Measurements from ENCODE around the gene FMN1.

DNA sequence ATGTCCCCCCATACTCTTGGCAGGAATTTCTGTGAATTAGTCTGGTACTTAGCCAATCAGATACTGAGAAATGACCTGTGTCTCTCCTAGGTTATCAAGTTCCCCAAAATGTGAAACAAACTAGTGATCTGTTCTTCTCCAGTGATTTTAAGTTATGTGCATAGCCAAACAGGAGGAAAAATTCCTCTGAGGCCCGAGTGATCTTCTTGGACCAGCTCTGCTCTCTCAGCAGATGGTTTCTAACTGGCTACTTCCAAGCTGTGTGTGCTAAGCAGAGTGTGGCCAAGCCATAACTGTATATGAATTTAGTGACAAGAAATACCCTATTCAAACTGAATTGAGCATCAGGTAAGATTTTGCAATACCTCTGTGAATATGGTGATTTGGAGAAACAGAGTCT, 387.2 kb downstream of the FMN1 start:
- TF ChIP-seq, protein P1, sequence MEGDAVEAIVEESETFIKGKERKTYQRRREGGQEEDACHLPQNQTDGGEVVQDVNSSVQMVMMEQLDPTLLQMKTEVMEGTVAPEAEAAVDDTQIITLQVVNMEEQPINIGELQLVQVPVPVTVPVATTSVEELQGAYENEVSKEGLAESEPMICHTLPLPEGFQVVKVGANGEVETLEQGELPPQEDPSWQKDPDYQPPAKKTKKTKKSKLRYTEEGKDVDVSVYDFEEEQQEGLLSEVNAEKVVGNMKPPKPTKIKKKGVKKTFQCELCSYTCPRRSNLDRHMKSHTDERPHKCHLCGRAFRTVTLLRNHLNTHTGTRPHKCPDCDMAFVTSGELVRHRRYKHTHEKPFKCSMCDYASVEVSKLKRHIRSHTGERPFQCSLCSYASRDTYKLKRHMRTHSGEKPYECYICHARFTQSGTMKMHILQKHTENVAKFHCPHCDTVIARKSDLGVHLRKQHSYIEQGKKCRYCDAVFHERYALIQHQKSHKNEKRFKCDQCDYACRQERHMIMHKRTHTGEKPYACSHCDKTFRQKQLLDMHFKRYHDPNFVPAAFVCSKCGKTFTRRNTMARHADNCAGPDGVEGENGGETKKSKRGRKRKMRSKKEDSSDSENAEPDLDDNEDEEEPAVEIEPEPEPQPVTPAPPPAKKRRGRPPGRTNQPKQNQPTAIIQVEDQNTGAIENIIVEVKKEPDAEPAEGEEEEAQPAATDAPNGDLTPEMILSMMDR (conservative IDR thresholded peaks at IDR 0.05; ENCODE audit: low read depth, low read length): no peak
- TF ChIP-seq EZH2 (IDR thresholded peaks at IDR 0.05; ENCODE audit: borderline replicate concordance, low read depth, low read length, poor library complexity, severe bottlenecking): no peak

Data from A673 (cell line).